ENCODE measurements around the gene PREX1.

The PREX1 gene

DNA sequence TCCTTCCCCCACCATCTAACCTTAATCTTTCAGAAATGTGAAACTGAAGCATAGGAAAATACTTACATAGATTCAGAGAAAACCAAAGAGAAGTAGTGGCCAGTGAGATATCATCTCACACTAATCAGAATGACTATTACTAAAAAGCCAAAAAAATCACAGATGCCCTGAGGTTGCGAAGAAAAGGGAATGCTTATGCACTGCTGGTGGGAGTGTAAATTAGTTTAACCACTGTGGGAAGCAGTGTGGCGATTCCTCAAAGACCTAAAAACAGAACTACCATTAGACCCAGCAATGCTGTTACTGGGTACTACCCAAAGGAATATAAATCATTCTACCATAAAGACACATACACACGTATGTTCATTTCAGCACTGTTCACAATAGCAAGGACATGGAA lies 9.2 kb upstream of the PREX1 start:
- H3K4me3 ChIP-seq (ENCODE audit: low read depth, low read length) = no peak overlapping the region
- TF ChIP-seq, protein P1, sequence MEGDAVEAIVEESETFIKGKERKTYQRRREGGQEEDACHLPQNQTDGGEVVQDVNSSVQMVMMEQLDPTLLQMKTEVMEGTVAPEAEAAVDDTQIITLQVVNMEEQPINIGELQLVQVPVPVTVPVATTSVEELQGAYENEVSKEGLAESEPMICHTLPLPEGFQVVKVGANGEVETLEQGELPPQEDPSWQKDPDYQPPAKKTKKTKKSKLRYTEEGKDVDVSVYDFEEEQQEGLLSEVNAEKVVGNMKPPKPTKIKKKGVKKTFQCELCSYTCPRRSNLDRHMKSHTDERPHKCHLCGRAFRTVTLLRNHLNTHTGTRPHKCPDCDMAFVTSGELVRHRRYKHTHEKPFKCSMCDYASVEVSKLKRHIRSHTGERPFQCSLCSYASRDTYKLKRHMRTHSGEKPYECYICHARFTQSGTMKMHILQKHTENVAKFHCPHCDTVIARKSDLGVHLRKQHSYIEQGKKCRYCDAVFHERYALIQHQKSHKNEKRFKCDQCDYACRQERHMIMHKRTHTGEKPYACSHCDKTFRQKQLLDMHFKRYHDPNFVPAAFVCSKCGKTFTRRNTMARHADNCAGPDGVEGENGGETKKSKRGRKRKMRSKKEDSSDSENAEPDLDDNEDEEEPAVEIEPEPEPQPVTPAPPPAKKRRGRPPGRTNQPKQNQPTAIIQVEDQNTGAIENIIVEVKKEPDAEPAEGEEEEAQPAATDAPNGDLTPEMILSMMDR (IDR thresholded peaks at IDR 0.05; ENCODE audit: low read depth, low read length) = no peak
- DNase-seq (ENCODE audit: low read depth) = no peak

- TF ChIP-seq, protein P2, sequence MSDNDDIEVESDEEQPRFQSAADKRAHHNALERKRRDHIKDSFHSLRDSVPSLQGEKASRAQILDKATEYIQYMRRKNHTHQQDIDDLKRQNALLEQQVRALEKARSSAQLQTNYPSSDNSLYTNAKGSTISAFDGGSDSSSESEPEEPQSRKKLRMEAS (IDR thresholded peaks at IDR 0.05; ENCODE audit: low read depth, low read length) = no peak
- no peak for TF ChIP-seq POLR2A (IDR thresholded peaks at IDR 0.05; ENCODE audit: extremely low read depth, insufficient read length)
- TF ChIP-seq MYC (IDR thresholded peaks at IDR 0.05; ENCODE audit: low read depth, low read length) = no peak
- TF ChIP-seq, protein P1 (IDR thresholded peaks at IDR 0.05; ENCODE audit: low read depth, low read length) = no peak
- DNase-seq (ENCODE audit: low read depth) = no peak
- no peak overlapping the region for H3K4me3 ChIP-seq (ENCODE audit: low read depth, low read length)
Observed at GRCh38 chr20:48835390-48835789, 7.6 kb upstream of the PREX1 start.

GRCh38 chr20:48834278-48834677 lies 6.5 kb upstream of the PREX1 start:
- DNase-seq (ENCODE audit: low read depth) = no peak
- TF ChIP-seq, protein P2 (IDR thresholded peaks at IDR 0.05; ENCODE audit: low read depth, low read length) = no peak
- TF ChIP-seq, protein P1 (IDR thresholded peaks at IDR 0.05; ENCODE audit: low read depth, low read length) = no peak
- H3K4me3 ChIP-seq (ENCODE audit: low read depth, low read length) = no peak overlapping the region

DNA sequence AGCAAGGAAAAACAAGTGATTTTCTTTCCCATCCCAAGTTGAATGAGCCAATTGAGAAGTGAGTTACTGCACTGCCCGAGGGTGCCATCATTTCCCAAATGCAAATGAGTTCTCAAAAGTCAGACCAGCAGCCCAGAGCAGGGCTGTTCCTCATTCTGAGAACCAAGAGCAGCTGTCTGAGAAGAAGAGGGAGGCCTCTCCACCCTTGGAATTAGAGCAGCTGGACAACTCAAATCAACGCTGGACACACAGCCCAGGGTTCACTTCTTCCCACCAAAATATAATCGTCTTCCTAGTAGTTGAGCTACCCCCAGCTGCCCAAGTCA lies 4.6 kb upstream of the PREX1 start:
- H3K4me3 ChIP-seq (ENCODE audit: low read depth, low read length) = no peak overlapping the region
- TF ChIP-seq, protein P1 (IDR thresholded peaks at IDR 0.05; ENCODE audit: low read depth, low read length) = no peak
- no peak for TF ChIP-seq POLR2A (IDR thresholded peaks at IDR 0.05; ENCODE audit: extremely low read depth, insufficient read length)
- no peak for TF ChIP-seq MYC (IDR thresholded peaks at IDR 0.05; ENCODE audit: low read depth, low read length)
- TF ChIP-seq, protein P2 (IDR thresholded peaks at IDR 0.05; ENCODE audit: low read depth, low read length) = no peak
- DNase-seq (ENCODE audit: low read depth) = peak; percentile 53

DNA sequence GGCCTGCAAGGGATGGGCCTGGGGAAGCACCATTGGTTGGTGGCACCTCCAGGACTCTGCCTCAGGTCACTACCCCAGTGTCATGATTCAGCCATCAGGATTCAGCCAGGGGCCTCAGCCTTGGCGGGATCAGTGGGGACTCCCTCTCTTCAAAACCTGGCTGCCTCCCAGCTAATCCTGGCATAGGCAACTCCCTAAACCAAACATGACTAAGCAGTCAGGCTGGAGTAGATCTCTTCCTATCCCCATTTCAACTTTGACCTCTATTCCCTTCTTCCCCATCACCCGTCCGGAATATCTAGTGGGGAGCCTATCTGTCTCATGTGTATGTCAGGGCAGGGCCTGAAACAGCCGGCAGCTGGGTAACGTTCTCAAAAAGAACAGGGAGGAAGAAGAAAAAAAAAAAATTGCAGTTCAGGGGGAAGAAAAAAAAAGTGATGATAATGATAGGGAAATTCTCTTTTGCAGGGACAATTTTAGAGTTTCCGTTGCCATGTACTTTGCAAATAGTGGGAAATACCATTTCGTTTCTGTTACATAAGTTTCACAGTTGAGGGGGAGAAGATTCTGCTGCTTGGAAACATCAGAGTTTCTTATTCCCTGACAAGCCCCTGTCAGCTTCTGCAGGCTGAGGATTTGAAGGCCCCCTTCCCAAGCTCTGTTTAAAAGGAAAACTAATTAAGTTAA lies 4.1 kb upstream of the PREX1 start:
- TF ChIP-seq, protein P2 (IDR thresholded peaks at IDR 0.05; ENCODE audit: low read depth, low read length) = no peak
- TF ChIP-seq, protein P1 (IDR thresholded peaks at IDR 0.05; ENCODE audit: low read depth, low read length) = no peak
- TF ChIP-seq MYC (IDR thresholded peaks at IDR 0.05; ENCODE audit: low read depth, low read length) (no peak), POLR2A (IDR thresholded peaks at IDR 0.05; ENCODE audit: extremely low read depth, insufficient read length) (no peak)
- H3K4me3 ChIP-seq (ENCODE audit: low read depth, low read length) = no peak overlapping the region
- no peak for DNase-seq (ENCODE audit: low read depth)

DNA sequence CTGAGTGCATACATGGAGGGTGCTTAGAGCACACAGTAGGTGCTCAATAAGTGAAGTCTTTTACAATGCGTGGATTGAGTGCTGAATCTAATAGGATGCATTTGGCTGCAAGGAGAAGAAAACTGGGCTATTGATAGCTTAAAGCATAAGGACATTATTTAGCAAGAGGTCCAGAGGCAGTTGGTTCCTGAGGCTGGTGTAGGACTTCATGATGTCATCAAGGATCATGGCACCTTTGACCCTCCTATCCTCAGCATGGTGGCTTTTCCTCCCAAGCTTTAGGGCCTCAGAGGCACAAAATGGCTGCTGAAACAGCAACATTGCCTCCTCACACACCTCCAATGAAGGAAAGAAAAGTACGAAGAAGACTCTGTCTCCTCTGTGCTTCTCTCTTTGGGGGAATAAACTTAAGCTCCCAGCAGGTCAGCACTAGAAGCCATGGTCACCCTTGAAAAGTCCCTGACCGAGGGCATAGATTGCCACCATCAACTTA lies 3.1 kb upstream of the PREX1 start:
- DNase-seq (ENCODE audit: low read depth) = no peak
- TF ChIP-seq, protein P2 (IDR thresholded peaks at IDR 0.05; ENCODE audit: low read depth, low read length) = no peak
- TF ChIP-seq POLR2A (IDR thresholded peaks at IDR 0.05; ENCODE audit: extremely low read depth, insufficient read length) (no peak), MYC (IDR thresholded peaks at IDR 0.05; ENCODE audit: low read depth, low read length) (no peak)
- TF ChIP-seq, protein P1 (IDR thresholded peaks at IDR 0.05; ENCODE audit: low read depth, low read length) = no peak
- H3K4me3 ChIP-seq (ENCODE audit: low read depth, low read length) = no peak overlapping the region
